Measurements from ENCODE around the gene HLCS.

The HLCS gene

DNA sequence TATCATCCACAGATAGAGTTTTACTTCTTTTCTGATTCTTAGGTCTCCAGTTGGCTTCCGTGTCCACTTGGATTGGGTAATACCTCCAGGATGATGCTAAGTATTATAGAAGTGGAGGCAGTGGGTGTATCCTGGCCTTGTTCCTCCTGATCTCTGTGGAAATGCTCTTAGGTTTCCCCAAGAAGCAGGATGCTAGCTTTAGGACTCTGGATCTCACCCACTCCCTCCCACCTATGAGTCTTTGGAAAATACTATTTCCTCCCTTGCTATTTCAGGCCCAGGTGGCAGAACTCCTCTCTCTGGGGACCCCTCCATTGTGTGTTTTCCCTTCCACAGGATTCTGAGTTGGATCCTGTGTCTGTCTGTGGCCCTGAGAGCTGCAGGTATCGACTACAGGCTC, 180.9 kb downstream of the HLCS start:
- H3K27me3 ChIP-seq (replicated peaks; ENCODE audit: insufficient read depth, low read length) = no peaks in the 10 kb centered on the region
- H3K4me3 ChIP-seq (ENCODE audit: low read length) = no peak overlapping the region
- TF ChIP-seq EZH2phosphoT487 (IDR thresholded peaks at IDR 0.05; ENCODE audit: low read length) (no peak), EZH2 (optimal IDR thresholded peaks at IDR 0.05; ENCODE audit: low read depth, low read length) (no peak)
- TF ChIP-seq, protein P1, sequence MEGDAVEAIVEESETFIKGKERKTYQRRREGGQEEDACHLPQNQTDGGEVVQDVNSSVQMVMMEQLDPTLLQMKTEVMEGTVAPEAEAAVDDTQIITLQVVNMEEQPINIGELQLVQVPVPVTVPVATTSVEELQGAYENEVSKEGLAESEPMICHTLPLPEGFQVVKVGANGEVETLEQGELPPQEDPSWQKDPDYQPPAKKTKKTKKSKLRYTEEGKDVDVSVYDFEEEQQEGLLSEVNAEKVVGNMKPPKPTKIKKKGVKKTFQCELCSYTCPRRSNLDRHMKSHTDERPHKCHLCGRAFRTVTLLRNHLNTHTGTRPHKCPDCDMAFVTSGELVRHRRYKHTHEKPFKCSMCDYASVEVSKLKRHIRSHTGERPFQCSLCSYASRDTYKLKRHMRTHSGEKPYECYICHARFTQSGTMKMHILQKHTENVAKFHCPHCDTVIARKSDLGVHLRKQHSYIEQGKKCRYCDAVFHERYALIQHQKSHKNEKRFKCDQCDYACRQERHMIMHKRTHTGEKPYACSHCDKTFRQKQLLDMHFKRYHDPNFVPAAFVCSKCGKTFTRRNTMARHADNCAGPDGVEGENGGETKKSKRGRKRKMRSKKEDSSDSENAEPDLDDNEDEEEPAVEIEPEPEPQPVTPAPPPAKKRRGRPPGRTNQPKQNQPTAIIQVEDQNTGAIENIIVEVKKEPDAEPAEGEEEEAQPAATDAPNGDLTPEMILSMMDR (IDR thresholded peaks at IDR 0.05; ENCODE audit: low read length) = no peak
- no peaks in the 10 kb centered on the region for H4K20me1 ChIP-seq (ENCODE audit: insufficient read depth, low read length)
- H3K4me2 ChIP-seq (ENCODE audit: low read depth, low read length) = no peak overlapping the region
- DNase-seq = no peak
- no peaks in the 10 kb centered on the region for H3K9me2 ChIP-seq (replicated peaks; ENCODE audit: insufficient read depth, low read length)
- H3K4me1 ChIP-seq (ENCODE audit: low read length) = no peaks in the 10 kb centered on the region
- no peak overlapping the region for H3K9ac ChIP-seq (ENCODE audit: low read length)
- no peaks in the 10 kb centered on the region for H3K36me3 ChIP-seq (replicated peaks; ENCODE audit: insufficient read depth, low read length)
- H3K79me2 ChIP-seq (ENCODE audit: low read length) = no peaks in the 10 kb centered on the region
- H2AFZ ChIP-seq (ENCODE audit: low read length) = no peak overlapping the region
- no peaks in the 10 kb centered on the region for H3K9me3 ChIP-seq (replicated peaks; ENCODE audit: insufficient read depth, low read length)
- no peak overlapping the region for H3K27ac ChIP-seq (ENCODE audit: low read length)
- H3F3A ChIP-seq (ENCODE audit: insufficient read depth, low read length) = no peaks in the 10 kb centered on the region

DNA sequence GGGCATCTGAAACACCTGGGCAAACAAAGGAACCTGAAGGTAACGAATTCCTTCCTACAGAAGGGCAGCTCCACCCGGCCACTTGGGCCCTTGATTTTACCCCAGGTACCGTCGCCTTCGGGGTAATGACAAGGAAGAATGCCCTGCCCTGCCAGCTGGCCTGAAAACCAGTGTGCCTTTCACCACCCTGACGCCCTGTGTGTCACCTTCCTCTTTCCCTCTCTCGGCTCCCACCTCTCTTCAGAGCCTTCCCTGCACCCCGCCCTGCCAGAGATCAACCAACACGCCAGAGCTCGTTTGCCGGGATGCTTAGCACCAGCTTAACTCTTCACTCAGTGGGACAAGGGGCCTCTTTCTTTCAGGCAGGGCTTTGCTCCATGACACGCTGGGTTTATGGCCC, 181.5 kb downstream of the HLCS start:
- Histone ChIP-seq H3K79me2 (ENCODE audit: low read length) (no peaks in the 10 kb centered on the region), H3K36me3 (replicated peaks; ENCODE audit: insufficient read depth, low read length) (no peaks in the 10 kb centered on the region), H3K4me1 (ENCODE audit: low read length) (no peaks in the 10 kb centered on the region), H3K9ac (ENCODE audit: low read length) (no peak overlapping the region), H2AFZ (ENCODE audit: low read length) (no peak overlapping the region), H4K20me1 (ENCODE audit: insufficient read depth, low read length) (no peaks in the 10 kb centered on the region), H3K4me2 (ENCODE audit: low read depth, low read length) (no peak overlapping the region), H3K27me3 (replicated peaks; ENCODE audit: insufficient read depth, low read length) (no peaks in the 10 kb centered on the region), H3K9me3 (replicated peaks; ENCODE audit: insufficient read depth, low read length) (no peaks in the 10 kb centered on the region), H3F3A (ENCODE audit: insufficient read depth, low read length) (no peaks in the 10 kb centered on the region), H3K4me3 (ENCODE audit: low read length) (no peak overlapping the region), H3K9me2 (replicated peaks; ENCODE audit: insufficient read depth, low read length) (no peaks in the 10 kb centered on the region), H3K27ac (ENCODE audit: low read length) (no peak overlapping the region)
- DNase-seq = no peak
- TF ChIP-seq, protein P1 (IDR thresholded peaks at IDR 0.05; ENCODE audit: low read length) = no peak
- TF ChIP-seq EZH2 (optimal IDR thresholded peaks at IDR 0.05; ENCODE audit: low read depth, low read length) (no peak), EZH2phosphoT487 (IDR thresholded peaks at IDR 0.05; ENCODE audit: low read length) (no peak)

- Histone ChIP-seq H3K4me2 (ENCODE audit: low read depth, low read length) (no peak overlapping the region), H3K27me3 (replicated peaks; ENCODE audit: insufficient read depth, low read length) (no peaks in the 10 kb centered on the region), H4K20me1 (ENCODE audit: insufficient read depth, low read length) (no peaks in the 10 kb centered on the region), H3F3A (ENCODE audit: insufficient read depth, low read length) (no peaks in the 10 kb centered on the region), H2AFZ (ENCODE audit: low read length) (no peak overlapping the region), H3K9ac (ENCODE audit: low read length) (no peak overlapping the region), H3K36me3 (replicated peaks; ENCODE audit: insufficient read depth, low read length) (no peaks in the 10 kb centered on the region), H3K9me2 (replicated peaks; ENCODE audit: insufficient read depth, low read length) (no peaks in the 10 kb centered on the region), H3K79me2 (ENCODE audit: low read length) (no peaks in the 10 kb centered on the region), H3K9me3 (replicated peaks; ENCODE audit: insufficient read depth, low read length) (no peaks in the 10 kb centered on the region), H3K27ac (ENCODE audit: low read length) (no peak overlapping the region), H3K4me1 (ENCODE audit: low read length) (no peaks in the 10 kb centered on the region), H3K4me3 (ENCODE audit: low read length) (no peak overlapping the region)
- no peak for DNase-seq
- TF ChIP-seq, protein P1 (IDR thresholded peaks at IDR 0.05; ENCODE audit: low read length) = no peak
- TF ChIP-seq EZH2 (optimal IDR thresholded peaks at IDR 0.05; ENCODE audit: low read depth, low read length) = no peak
- TF ChIP-seq EZH2phosphoT487 (IDR thresholded peaks at IDR 0.05; ENCODE audit: low read length) = no peak
These were observed 182.7 kb downstream of the HLCS start for GRCh38 chr21:36783612-36784374.
